Measurements from ENCODE around the gene ZNF362. TPM values are rescaled to one million over a fixed set of nuclear protein-coding genes. Genes with fewer than 3 reads are reported as not detected.

ZNF362 gene
- total and polyA plus RNA-seq, 4 donors, result 2.3 to 6.3 (median 5.4) TPM

GRCh38 chr1:33224166-33224707 is 32.1 kb upstream of the ZNF362 start:
- H3K9me3 ChIP-seq (ENCODE audit: control insufficient read depth in 4 of 4, low read length in 3 of 4), result no peaks in the 10 kb centered on the region
- no peak overlapping the region for H3K27ac ChIP-seq (ENCODE audit: low read depth in 1 of 2, low read length in 2 of 2)
- WGBS, result 78% methylated on average over 2 of the region's 2 CpGs
- H3K4me1 ChIP-seq (ENCODE audit: control insufficient read depth in 4 of 4, insufficient read depth in 4 of 4, low read length in 3 of 4), result no peaks in the 10 kb centered on the region
- no peak for DNase-seq (ENCODE audit: low spot score)
- no peaks in the 10 kb centered on the region for H3K27me3 ChIP-seq (ENCODE audit: control insufficient read depth in 4 of 4, insufficient read depth in 4 of 4, low read length in 3 of 4)
- no peak overlapping the region for H3K9ac ChIP-seq (ENCODE audit: low read depth in 1 of 2, low read length in 2 of 2)
- H3K36me3 ChIP-seq (ENCODE audit: control insufficient read depth in 4 of 4, insufficient read depth in 3 of 4, low read depth in 1 of 4, low read length in 3 of 4), result no peaks in the 10 kb centered on the region
- TF ChIP-seq, protein P1, sequence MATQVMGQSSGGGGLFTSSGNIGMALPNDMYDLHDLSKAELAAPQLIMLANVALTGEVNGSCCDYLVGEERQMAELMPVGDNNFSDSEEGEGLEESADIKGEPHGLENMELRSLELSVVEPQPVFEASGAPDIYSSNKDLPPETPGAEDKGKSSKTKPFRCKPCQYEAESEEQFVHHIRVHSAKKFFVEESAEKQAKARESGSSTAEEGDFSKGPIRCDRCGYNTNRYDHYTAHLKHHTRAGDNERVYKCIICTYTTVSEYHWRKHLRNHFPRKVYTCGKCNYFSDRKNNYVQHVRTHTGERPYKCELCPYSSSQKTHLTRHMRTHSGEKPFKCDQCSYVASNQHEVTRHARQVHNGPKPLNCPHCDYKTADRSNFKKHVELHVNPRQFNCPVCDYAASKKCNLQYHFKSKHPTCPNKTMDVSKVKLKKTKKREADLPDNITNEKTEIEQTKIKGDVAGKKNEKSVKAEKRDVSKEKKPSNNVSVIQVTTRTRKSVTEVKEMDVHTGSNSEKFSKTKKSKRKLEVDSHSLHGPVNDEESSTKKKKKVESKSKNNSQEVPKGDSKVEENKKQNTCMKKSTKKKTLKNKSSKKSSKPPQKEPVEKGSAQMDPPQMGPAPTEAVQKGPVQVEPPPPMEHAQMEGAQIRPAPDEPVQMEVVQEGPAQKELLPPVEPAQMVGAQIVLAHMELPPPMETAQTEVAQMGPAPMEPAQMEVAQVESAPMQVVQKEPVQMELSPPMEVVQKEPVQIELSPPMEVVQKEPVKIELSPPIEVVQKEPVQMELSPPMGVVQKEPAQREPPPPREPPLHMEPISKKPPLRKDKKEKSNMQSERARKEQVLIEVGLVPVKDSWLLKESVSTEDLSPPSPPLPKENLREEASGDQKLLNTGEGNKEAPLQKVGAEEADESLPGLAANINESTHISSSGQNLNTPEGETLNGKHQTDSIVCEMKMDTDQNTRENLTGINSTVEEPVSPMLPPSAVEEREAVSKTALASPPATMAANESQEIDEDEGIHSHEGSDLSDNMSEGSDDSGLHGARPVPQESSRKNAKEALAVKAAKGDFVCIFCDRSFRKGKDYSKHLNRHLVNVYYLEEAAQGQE (IDR thresholded peaks at IDR 0.05), result no peak
- no peak for TF ChIP-seq HNF4A (conservative IDR thresholded peaks at IDR 0.05)
- TF ChIP-seq, protein P2, sequence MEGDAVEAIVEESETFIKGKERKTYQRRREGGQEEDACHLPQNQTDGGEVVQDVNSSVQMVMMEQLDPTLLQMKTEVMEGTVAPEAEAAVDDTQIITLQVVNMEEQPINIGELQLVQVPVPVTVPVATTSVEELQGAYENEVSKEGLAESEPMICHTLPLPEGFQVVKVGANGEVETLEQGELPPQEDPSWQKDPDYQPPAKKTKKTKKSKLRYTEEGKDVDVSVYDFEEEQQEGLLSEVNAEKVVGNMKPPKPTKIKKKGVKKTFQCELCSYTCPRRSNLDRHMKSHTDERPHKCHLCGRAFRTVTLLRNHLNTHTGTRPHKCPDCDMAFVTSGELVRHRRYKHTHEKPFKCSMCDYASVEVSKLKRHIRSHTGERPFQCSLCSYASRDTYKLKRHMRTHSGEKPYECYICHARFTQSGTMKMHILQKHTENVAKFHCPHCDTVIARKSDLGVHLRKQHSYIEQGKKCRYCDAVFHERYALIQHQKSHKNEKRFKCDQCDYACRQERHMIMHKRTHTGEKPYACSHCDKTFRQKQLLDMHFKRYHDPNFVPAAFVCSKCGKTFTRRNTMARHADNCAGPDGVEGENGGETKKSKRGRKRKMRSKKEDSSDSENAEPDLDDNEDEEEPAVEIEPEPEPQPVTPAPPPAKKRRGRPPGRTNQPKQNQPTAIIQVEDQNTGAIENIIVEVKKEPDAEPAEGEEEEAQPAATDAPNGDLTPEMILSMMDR (IDR thresholded peaks at IDR 0.05; ENCODE audit: low read depth, low read length, missing input control), result no peak
- TF ChIP-seq YY1 (IDR thresholded peaks at IDR 0.05), result no peak
- TF ChIP-seq FOXA1 (IDR thresholded peaks at IDR 0.05), result no peak
- no peak for TF ChIP-seq ATF3 (IDR thresholded peaks at IDR 0.05)
- no peak for TF ChIP-seq FOXA2 (IDR thresholded peaks at IDR 0.05)
- no peak for TF ChIP-seq RAD21 (IDR thresholded peaks at IDR 0.05)
- TF ChIP-seq, protein P3, sequence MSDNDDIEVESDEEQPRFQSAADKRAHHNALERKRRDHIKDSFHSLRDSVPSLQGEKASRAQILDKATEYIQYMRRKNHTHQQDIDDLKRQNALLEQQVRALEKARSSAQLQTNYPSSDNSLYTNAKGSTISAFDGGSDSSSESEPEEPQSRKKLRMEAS (IDR thresholded peaks at IDR 0.05), result no peak
- TF ChIP-seq GABPA (IDR thresholded peaks at IDR 0.05 in 1 of 2, conservative IDR thresholded peaks at IDR 0.05 in 1 of 2), result no peak
- TF ChIP-seq JUND (IDR thresholded peaks at IDR 0.05), result no peak
- TF ChIP-seq HNF4G (IDR thresholded peaks at IDR 0.05), result no peak
- TF ChIP-seq NR2F2 (IDR thresholded peaks at IDR 0.05), result no peak
- TF ChIP-seq RXRA (IDR thresholded peaks at IDR 0.05), result no peak
- TF ChIP-seq ZBTB33 (IDR thresholded peaks at IDR 0.05), result no peak
- no peak for TF ChIP-seq SP1 (IDR thresholded peaks at IDR 0.05)
- TF ChIP-seq TAF1 (conservative IDR thresholded peaks at IDR 0.05), result no peak
- no peak for TF ChIP-seq EGR1 (IDR thresholded peaks at IDR 0.05; ENCODE audit: low read depth in 2 of 2)
- H3K4me3 ChIP-seq (ENCODE audit: low read depth in 1 of 3, low read length in 3 of 3), result no peak overlapping the region

Data from liver (tissue), 9 donors.